HEK293T (cell line): ENCODE data around the gene MRGPRG.

Experiments
- ARNT ChIP-seq: fragments of 450-650 bp; IDR thresholded peaks from 2 replicates; pipeline ENCODE4 v1.6.1; 2017; ENCODE audit warnings: mild to moderate bottlenecking
- BHLHE40 ChIP-seq: fragments of 450-650 bp; IDR thresholded peaks from 2 replicates; pipeline ENCODE4 v1.6.1; 2016; ENCODE audit warnings: mild to moderate bottlenecking, moderate library complexity, borderline replicate concordance
- CTBP1 ChIP-seq: fragments of 450-650 bp; IDR thresholded peaks from 2 replicates; pipeline ENCODE4 v1.6.1; 2016; ENCODE audit warnings: borderline replicate concordance
- ELF4 ChIP-seq: fragments of 450-650 bp; IDR thresholded peaks from 2 replicates; pipeline ENCODE4 v1.6.1; 2017; ENCODE audit warnings: antibody characterized with exemption
- FOXA1 ChIP-seq: fragments of 450-650 bp; IDR thresholded peaks from 2 replicates; pipeline ENCODE4 v1.6.1; 2016; ENCODE audit warnings: mild to moderate bottlenecking
- FOXK2 ChIP-seq: fragments of 450-650 bp; IDR thresholded peaks from 2 replicates; pipeline ENCODE4 v1.6.1; 2016; ENCODE audit warnings: mild to moderate bottlenecking
- FOXM1 ChIP-seq: fragments of 450-650 bp; IDR thresholded peaks from 2 replicates; pipeline ENCODE4 v1.6.1; 2017; ENCODE audit warnings: mild to moderate bottlenecking, borderline replicate concordance
- HDGF ChIP-seq: fragments of 450-650 bp; IDR thresholded peaks from 2 replicates; pipeline ENCODE4 v1.6.1; 2017; ENCODE audit warnings: antibody characterized with exemption, borderline replicate concordance
- NFRKB ChIP-seq: fragments of 450-650 bp; IDR thresholded peaks from 2 replicates; pipeline ENCODE4 v1.6.1; 2016; ENCODE audit warnings: mild to moderate bottlenecking, moderate library complexity
- SP1 ChIP-seq: fragments of 450-650 bp; IDR thresholded peaks from 2 replicates; pipeline ENCODE4 v1.6.1; 2017
- SUZ12 ChIP-seq: fragments of 450-650 bp; IDR thresholded peaks from 2 replicates; pipeline ENCODE4 v1.6.1; 2016; ENCODE audit warnings: mild to moderate bottlenecking
- TF ChIP-seq, protein P1 (sequence below): fragments of 450-650 bp; IDR thresholded peaks from 2 replicates; pipeline ENCODE4 v1.6.1; 2016

DNA sequence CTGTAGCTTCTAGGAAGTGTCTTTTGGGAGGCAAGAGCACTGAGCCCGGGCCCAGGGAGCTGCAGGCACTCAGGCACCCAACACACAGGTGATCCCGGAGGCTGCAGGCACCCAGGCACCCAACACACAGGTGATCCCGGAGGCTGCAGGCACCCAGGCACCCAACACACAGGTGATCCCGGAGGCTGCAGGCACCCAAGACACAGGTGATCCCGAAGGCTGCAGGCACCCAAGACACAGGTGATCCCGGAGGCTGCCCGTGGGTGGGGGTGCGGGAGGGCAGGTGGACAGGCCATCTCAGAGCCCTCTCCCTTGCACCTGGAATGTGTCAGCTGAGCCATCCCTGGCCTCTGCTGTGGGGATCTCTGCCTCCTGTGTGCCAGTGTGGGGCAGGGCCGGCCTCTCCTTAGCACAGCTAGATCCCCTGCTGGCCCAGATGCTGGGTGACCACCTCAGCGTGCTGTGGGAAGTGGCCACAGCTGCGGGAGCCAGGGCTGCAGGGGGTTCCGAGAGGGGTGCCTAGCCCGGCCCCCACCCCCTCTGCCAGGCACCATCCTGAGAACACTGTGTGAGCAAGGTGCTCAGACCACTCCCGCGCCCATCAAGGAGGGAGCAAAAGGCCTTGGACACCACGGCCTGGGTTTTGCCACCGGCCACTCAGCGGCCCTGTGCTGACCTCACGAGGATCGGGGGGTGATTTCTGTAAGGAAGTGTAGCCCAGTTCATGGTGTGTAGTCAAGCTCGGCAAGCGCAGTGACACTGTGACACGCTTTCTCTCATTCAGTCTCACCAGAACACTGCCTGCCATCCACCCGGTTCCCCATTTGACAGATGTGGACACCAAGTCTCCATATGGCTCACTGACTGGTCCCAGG is 14.2 kb downstream of the MRGPRG start:
- no peak for TF ChIP-seq BHLHE40
- no peak for TF ChIP-seq FOXM1
- TF ChIP-seq, protein P1, sequence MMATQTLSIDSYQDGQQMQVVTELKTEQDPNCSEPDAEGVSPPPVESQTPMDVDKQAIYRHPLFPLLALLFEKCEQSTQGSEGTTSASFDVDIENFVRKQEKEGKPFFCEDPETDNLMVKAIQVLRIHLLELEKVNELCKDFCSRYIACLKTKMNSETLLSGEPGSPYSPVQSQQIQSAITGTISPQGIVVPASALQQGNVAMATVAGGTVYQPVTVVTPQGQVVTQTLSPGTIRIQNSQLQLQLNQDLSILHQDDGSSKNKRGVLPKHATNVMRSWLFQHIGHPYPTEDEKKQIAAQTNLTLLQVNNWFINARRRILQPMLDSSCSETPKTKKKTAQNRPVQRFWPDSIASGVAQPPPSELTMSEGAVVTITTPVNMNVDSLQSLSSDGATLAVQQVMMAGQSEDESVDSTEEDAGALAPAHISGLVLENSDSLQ, result no peak
- no peak for TF ChIP-seq ARNT
- no peak for TF ChIP-seq SUZ12
- TF ChIP-seq CTBP1, result no peak
- TF ChIP-seq NFRKB, result no peak
- TF ChIP-seq SP1, result no peak
- no peak for TF ChIP-seq FOXA1
- TF ChIP-seq FOXK2, result no peak
- TF ChIP-seq ELF4, result no peak
- TF ChIP-seq HDGF, result no peak
